GM21619 (cell line): ENCODE measurements around the gene KPNA1.

Experiments used
- ATAC-seq: cut with Tn5 transposase; IDR thresholded peaks from one replicate; pipeline ENCODE4 v1.9.1; 2021; ENCODE audit not compliant: unreplicated experiment

The KPNA1 gene

DNA sequence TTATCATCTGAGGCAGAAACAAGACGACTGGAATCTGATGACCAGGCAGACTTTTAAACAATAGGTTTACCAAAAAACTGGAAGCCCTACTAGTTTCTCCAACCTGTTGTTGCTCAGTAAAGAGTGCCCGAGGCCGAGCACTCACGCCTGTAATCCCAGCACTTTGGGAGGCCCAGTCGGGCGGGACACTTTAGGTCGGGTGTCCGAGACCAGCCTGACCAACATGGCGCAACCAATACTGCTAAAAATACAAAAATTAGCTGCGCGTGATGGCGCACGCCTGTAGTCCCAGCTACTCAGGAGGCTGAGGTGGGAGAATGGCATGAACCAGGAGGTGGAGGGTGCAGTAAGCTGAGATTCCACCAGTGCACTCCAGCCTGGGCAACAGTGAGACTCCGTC is 97.8 kb downstream of the KPNA1 start:
- ATAC-seq = no peak

- ATAC-seq = peak; percentile 79
These were observed 98.7 kb downstream of the KPNA1 start, which contains the start of gene WDR5B for GRCh38 chr3:122415762-122416654. Gene WDR5B, minus strand, starts transcription at chr3:122416062. Its CDS starts 534 bp downstream, at chr3:122415528.

DNA sequence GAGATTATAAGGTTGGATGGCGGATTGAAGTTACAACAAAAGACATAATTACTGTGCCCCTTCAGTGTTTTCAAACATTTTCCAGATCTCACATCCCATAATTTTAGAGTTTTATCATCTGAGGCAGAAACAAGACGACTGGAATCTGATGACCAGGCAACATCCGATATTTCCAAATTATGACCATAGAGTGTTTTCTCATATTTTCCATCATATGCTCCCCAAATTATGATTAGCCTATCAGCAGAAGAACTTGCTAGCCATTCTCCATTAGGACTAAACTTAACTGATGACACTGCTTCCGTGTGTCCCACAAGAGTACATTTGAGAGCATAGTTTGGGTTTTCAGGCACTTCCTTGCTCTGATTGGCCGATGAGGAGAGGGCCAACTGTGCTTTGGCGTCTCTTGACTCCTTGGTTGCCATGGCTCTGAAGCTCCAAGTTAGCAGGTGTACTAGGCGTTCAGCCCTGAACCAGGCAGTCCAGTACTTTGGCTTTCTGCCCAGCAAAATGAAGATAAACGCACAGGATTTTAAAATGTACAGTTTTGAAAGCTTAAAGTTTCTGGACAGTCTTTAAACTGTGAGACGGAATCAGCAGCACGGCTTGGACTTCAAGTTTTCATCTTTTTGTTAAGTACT is 99.5 kb downstream of the KPNA1 start:
- ATAC-seq = peak; percentile 64

DNA sequence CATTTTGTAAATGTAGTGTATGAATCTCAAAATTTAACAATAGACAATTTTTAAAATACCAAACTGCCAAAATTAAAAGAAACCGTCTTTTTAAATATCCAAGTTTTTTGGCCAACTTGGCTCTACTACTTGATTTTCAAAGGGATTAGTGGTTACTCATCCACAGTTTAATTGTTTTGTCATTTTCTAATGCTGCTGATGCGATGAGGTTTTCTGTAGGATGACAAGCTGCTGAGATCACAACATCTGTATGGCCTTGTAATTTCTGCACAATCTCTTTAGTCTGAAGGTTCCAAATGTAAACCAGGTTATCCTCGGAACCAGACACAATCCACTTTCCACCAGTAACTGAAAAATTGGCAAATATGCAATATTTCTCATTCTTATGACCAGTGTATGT is 100.3 kb downstream of the KPNA1 start:
- no peak for ATAC-seq

DNA sequence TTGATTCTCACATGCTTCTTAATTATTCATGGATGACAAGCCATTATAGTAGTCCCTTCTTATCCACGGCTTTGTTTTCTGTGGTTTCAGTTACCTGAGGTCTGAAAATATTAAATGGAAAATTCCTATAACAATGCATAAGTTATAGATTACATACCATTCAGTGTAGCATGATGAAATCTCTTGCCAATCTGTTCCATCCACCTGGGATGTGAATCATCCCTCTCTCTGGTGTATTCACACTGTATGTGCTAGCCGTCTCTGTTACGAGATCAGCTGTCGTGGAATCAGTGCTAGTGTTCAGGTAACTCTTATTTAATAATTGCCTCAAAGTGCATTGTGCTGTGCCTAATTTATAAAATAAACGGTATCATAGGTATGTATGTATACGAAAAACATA is 104.1 kb downstream of the KPNA1 start:
- ATAC-seq = no peak

GRCh38 chr3:122410111-122410510 is 104.6 kb downstream of the KPNA1 start:
- ATAC-seq = no peak

GRCh38 chr3:122409446-122409845 is 105.3 kb downstream of the KPNA1 start:
- ATAC-seq = no peak

DNA sequence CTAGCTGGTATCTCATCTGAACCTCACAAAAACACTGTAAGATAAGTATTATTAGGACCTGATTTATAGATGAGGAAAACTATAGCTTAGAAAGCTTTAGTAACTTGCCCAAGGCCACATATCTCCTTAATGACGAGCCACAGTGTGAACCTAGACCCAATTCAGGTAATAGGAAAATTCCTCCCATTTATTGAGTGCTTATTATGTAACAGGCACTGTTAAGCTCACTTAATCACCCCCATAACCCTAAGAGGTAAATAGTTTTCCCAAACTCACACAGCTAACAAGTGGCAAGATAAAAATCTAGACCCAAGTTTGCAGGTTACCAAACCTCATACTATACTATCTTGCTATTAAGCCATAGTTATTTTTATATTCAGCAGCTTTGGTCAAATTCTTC is 106.8 kb downstream of the KPNA1 start:
- no peak for ATAC-seq

DNA sequence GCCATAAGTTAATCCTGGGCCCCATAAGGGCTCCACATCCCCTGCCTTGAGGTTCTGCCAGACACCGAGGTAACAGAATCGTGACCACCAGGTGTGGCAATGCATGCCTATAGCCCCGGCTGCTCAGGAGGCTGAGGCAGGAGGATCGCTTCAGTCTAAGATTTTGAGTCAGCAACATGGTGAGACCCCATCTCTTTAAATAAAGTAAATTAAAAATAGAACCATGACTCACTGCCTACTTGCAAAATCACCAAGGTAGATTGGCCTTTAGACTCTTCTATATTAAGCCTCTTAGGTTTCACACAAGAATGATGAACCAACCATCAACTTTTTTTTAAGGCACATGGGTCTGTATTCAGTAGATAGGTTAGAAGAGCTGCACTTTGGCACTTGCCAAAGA is 108.5 kb downstream of the KPNA1 start:
- ATAC-seq = no peak

GRCh38 chr3:122405015-122405414 is 109.7 kb downstream of the KPNA1 start:
- no peak for ATAC-seq

GRCh38 chr3:122403489-122403888 is 111.2 kb downstream of the KPNA1 start:
- ATAC-seq = no peak

- ATAC-seq = no peak
These were observed 115.8 kb downstream of the KPNA1 start for GRCh38 chr3:122398920-122399319.

- no peak for ATAC-seq
These were observed 117.5 kb downstream of the KPNA1 start for GRCh38 chr3:122397201-122397600.

- ATAC-seq = no peak
These were observed 118.2 kb downstream of the KPNA1 start for GRCh38 chr3:122396511-122396910.

GRCh38 chr3:122395582-122395981 is 119.2 kb downstream of the KPNA1 start:
- no peak for ATAC-seq

- ATAC-seq = no peak
These were observed 120.6 kb downstream of the KPNA1 start for GRCh38 chr3:122394173-122394572.

- no peak for ATAC-seq
These were observed 121.6 kb downstream of the KPNA1 start for GRCh38 chr3:122392868-122393844.

- ATAC-seq = no peak
These were observed 122.9 kb downstream of the KPNA1 start for GRCh38 chr3:122391681-122392446.

GRCh38 chr3:122390665-122391064 is 124.1 kb downstream of the KPNA1 start:
- ATAC-seq = no peak

DNA sequence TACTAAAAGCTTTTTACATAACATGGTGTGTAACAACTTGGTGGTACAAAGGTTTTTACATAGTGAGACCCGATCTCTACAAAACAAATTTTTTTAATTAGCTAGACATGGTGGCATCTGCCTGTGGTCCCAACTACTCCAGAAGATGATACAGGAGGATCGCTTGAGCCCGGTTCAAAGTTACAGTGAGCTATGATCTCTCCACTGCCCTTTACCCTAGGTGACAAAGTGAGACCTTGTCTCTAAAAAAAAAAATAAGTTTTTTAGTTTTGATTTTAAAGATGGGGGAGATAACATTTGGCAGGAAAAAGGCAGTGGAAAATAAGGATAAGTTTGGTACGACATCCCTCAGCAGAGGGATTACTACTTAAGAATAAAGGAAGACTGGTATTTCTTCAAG is 124.8 kb downstream of the KPNA1 start:
- no peak for ATAC-seq
